BE2C (cell line): ENCODE results near the gene SH2D7.

ENCODE experiments used
- DNase-seq: peaks from one replicate; pipeline ENCODE4 v3.0.0-alpha.2; 2020
- H3K27me3 ChIP-seq: fragments of 250-450 bp; sonication (Bioruptor Pico); 2 replicates; pipeline ENCODE4 v1.5.1; 2020; ENCODE audit warnings: mild to moderate bottlenecking
- H3K36me3 ChIP-seq: fragments of 250-450 bp; sonication (Bioruptor Pico); 2 replicates; pipeline ENCODE4 v1.5.1; 2020; ENCODE audit warnings: mild to moderate bottlenecking
- H3K4me1 ChIP-seq: fragments of 250-450 bp; sonication (Bioruptor Pico); 2 replicates; pipeline ENCODE4 v1.5.1; 2020
- H3K4me3 ChIP-seq: 2 replicates; pipeline ENCODE4 v1.5.1; 2011; ENCODE audit warnings: low read depth, low read length
- H3K9me3 ChIP-seq: fragments of 250-450 bp; sonication (Bioruptor Pico); 2 replicates; pipeline ENCODE4 v1.5.1; 2020
- CTCF ChIP-seq: IDR thresholded peaks from 2 replicates; pipeline ENCODE4 v1.5.1; 2012; ENCODE audit warnings: mild to moderate bottlenecking, low read depth, low read length

The SH2D7 gene

GRCh38 chr15:78108300-78109084 lies 16.1 kb downstream of the SH2D7 start:
- no peaks in the 10 kb centered on the region for H3K27me3 ChIP-seq
- H3K36me3 ChIP-seq: no peaks in the 10 kb centered on the region
- no peaks in the 10 kb centered on the region for H3K9me3 ChIP-seq
- peak; percentile 97 for TF ChIP-seq CTCF
- no peaks in the 10 kb centered on the region for H3K4me1 ChIP-seq
- peak; percentile 93 for DNase-seq
- no peak overlapping the region for H3K4me3 ChIP-seq

GRCh38 chr15:78109156-78109555 lies 16.8 kb downstream of the SH2D7 start:
- H3K4me1 ChIP-seq: no peaks in the 10 kb centered on the region
- no peak for TF ChIP-seq CTCF
- no peak for DNase-seq
- no peak overlapping the region for H3K4me3 ChIP-seq
- H3K9me3 ChIP-seq: no peaks in the 10 kb centered on the region
- no peaks in the 10 kb centered on the region for H3K36me3 ChIP-seq
- H3K27me3 ChIP-seq: no peaks in the 10 kb centered on the region

- Histone ChIP-seq H3K27me3 (no peaks in the 10 kb centered on the region), H3K9me3 (no peaks in the 10 kb centered on the region), H3K36me3 (no peaks in the 10 kb centered on the region), H3K4me3 (no peak overlapping the region), H3K4me1 (no peaks in the 10 kb centered on the region)
- TF ChIP-seq CTCF: no peak
- no peak for DNase-seq
Observed at GRCh38 chr15:78110096-78110495, 17.7 kb downstream of the SH2D7 start.

GRCh38 chr15:78110916-78111475 lies 18.6 kb downstream of the SH2D7 start:
- no peak overlapping the region for H3K4me3 ChIP-seq
- no peak for TF ChIP-seq CTCF
- no peaks in the 10 kb centered on the region for H3K9me3 ChIP-seq
- DNase-seq: no peak
- H3K36me3 ChIP-seq: no peaks in the 10 kb centered on the region
- no peaks in the 10 kb centered on the region for H3K4me1 ChIP-seq
- no peaks in the 10 kb centered on the region for H3K27me3 ChIP-seq

GRCh38 chr15:78111788-78112187 lies 19.4 kb downstream of the SH2D7 start:
- no peaks in the 10 kb centered on the region for H3K36me3 ChIP-seq
- H3K4me3 ChIP-seq: no peak overlapping the region
- H3K4me1 ChIP-seq: no peaks in the 10 kb centered on the region
- no peak for TF ChIP-seq CTCF
- H3K9me3 ChIP-seq: no peaks in the 10 kb centered on the region
- H3K27me3 ChIP-seq: no peaks in the 10 kb centered on the region
- DNase-seq: no peak

GRCh38 chr15:78112551-78112950 lies 20.2 kb downstream of the SH2D7 start:
- no peaks in the 10 kb centered on the region for H3K9me3 ChIP-seq
- no peaks in the 10 kb centered on the region for H3K4me1 ChIP-seq
- H3K4me3 ChIP-seq: no peak overlapping the region
- no peak for TF ChIP-seq CTCF
- DNase-seq: no peak
- H3K27me3 ChIP-seq: no peaks in the 10 kb centered on the region
- H3K36me3 ChIP-seq: no peaks in the 10 kb centered on the region
